HepG2 (cell line): ENCODE results near the gene TUBB. TPM values are rescaled to one million over a fixed set of nuclear protein-coding genes. Genes with fewer than 3 reads are reported as not detected.

Experiments used
- BRD4 ChIP-seq: sonication (generic); formaldehyde crosslinking; IDR thresholded peaks from 2 replicates; pipeline ENCODE4 v1.4.0; 2020; ENCODE audit warnings: missing genetic modification reagents
- MEF2D ChIP-seq: sonication (generic); formaldehyde crosslinking; IDR thresholded peaks from 2 replicates; pipeline ENCODE4 v1.5.1; 2020; ENCODE audit warnings: mild to moderate bottlenecking, missing genetic modification reagents
- PATZ1 ChIP-seq: sonication (generic); formaldehyde crosslinking; IDR thresholded peaks from 2 replicates; pipeline ENCODE4 v1.4.0; 2020; ENCODE audit warnings: missing genetic modification reagents
- SOX6 ChIP-seq, 2 experiments: fragments of 450-650 bp in 1 of 2; sonication (generic) in 1 of 2; formaldehyde crosslinking in 1 of 2; IDR thresholded peaks; 2 replicates each; pipeline versions ENCODE4 v1.4.0 to v1.6.1; 2017 to 2020; ENCODE audit warnings: antibody characterized with exemption in 1 of 2, mild to moderate bottlenecking in 1 of 2, missing genetic modification reagents in 1 of 2
- TGIF2 ChIP-seq: IDR thresholded peaks from 2 replicates; pipeline ENCODE4 v1.6.1; 2016; ENCODE audit warnings: control low read depth, missing compliant biosample characterization
- TMF1 ChIP-seq: sonication (generic); formaldehyde crosslinking; IDR thresholded peaks from 2 replicates; pipeline ENCODE4 v1.8.1; 2022; ENCODE audit warnings: low read depth, missing genetic modification reagents
- XRCC5 ChIP-seq: fragments of 200-400 bp; formaldehyde crosslinking; optimal IDR thresholded peaks from 2 replicates; pipeline ENCODE3; 2017; ENCODE audit warnings: mild to moderate bottlenecking, low read length
- ZBTB8A ChIP-seq: sonication (generic); formaldehyde crosslinking; IDR thresholded peaks from 2 replicates; pipeline ENCODE4 v1.4.0; 2020; ENCODE audit warnings: mild to moderate bottlenecking, low read depth, missing genetic modification reagents, borderline replicate concordance
- ZNF446 ChIP-seq: sonication (generic); formaldehyde crosslinking; IDR thresholded peaks from 2 replicates; pipeline ENCODE4 v1.5.0; 2020; ENCODE audit warnings: mild to moderate bottlenecking, missing genetic modification reagents
- ZNF704 ChIP-seq: sonication (generic); formaldehyde crosslinking; IDR thresholded peaks from 2 replicates; pipeline ENCODE4 v1.8.1; 2023; ENCODE audit warnings: mild to moderate bottlenecking, inconsistent platforms, moderate library complexity, missing genetic modification reagents, borderline replicate concordance
- ZNF776 ChIP-seq: sonication (generic); formaldehyde crosslinking; IDR thresholded peaks from 2 replicates; pipeline ENCODE4 v1.4.0; 2020; ENCODE audit warnings: mild to moderate bottlenecking, missing genetic modification reagents
- polyA plus RNA-seq, 8 experiments: library from polyadenylated mRNA; depleted of rRNA in 3 of 8; stranded (reverse) in 7 of 8; unstranded in 1 of 8; fragments of >200 nt; fragmentation: Illumina TruSeq in 4 of 8; extraction: Trizol in 4 of 8; gene quantifications; 2 replicates each; pipeline versions ENCODE4 v1.2.1 to v1.2.3, GENCODE V29; 2011 to 2016; ENCODE audit warnings: low read depth in 4 of 8, missing spikeins in 1 of 8, mixed read lengths in 1 of 8; ENCODE audit not compliant: insufficient read depth in 1 of 8
- total RNA-seq, 5 experiments: library from RNA; depleted of rRNA; stranded (reverse); fragments of >200 nt; fragmentation: Illumina TruSeq; extraction: Trizol; gene quantifications; 2 replicates each; pipeline ENCODE4 v1.2.3, GENCODE V29; 2016; ENCODE audit warnings: low read depth in 1 of 5
- TF ChIP-seq, protein P1 (sequence below): conservative IDR thresholded peaks from 2 replicates; pipeline ENCODE4 v1.6.1; 2018; ENCODE audit warnings: missing genetic modification reagents
- TF ChIP-seq, protein P2 (sequence below): sonication (generic); formaldehyde crosslinking; IDR thresholded peaks from 2 replicates; pipeline ENCODE4 v1.8.0; 2022; ENCODE audit warnings: missing genetic modification reagents, mild to moderate bottlenecking, borderline replicate concordance
- TF ChIP-seq, protein P3 (sequence below): sonication (generic); formaldehyde crosslinking; IDR thresholded peaks from 2 replicates; pipeline ENCODE4 v1.5.1; 2020; ENCODE audit warnings: missing genetic modification reagents, mild to moderate bottlenecking, borderline replicate concordance
- TF ChIP-seq, protein P4 (sequence below): sonication (generic); formaldehyde crosslinking; IDR thresholded peaks from 2 replicates; pipeline ENCODE4; 2020; ENCODE audit warnings: missing genetic modification reagents, mild to moderate bottlenecking, borderline replicate concordance

Gene TUBB
- total and polyA plus RNA-seq, 2 of the 13 experiments (the other 11 are each of a cell fraction or from before 2014, with no cell fraction given), result 911 to 1,163 TPM

GRCh38 chr6:30742316-30743098, 22.4 kb downstream of the TUBB start, which contains the start of gene FLOT1 (continued):
- peak; percentile 97 for TF ChIP-seq PATZ1 (CRISPR knock-in tag)
- TF ChIP-seq, protein P1, sequence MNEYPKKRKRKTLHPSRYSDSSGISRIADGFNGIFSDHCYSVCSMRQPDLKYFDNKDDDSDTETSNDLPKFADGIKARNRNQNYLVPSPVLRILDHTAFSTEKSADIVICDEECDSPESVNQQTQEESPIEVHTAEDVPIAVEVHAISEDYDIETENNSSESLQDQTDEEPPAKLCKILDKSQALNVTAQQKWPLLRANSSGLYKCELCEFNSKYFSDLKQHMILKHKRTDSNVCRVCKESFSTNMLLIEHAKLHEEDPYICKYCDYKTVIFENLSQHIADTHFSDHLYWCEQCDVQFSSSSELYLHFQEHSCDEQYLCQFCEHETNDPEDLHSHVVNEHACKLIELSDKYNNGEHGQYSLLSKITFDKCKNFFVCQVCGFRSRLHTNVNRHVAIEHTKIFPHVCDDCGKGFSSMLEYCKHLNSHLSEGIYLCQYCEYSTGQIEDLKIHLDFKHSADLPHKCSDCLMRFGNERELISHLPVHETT (CRISPR knock-in tag), result peak; percentile 47; the same call in 1 of the 2 replicates
- 0 out of 2 replicates have a peak, but pooled peaks have one; percentile 59 for TF ChIP-seq ZNF704 (CRISPR knock-in tag)
- TF ChIP-seq ZBTB8A (CRISPR knock-in tag), result peak; percentile 77
- peak; percentile 95 for TF ChIP-seq ZNF446 (CRISPR knock-in tag)
- TF ChIP-seq, protein P2, sequence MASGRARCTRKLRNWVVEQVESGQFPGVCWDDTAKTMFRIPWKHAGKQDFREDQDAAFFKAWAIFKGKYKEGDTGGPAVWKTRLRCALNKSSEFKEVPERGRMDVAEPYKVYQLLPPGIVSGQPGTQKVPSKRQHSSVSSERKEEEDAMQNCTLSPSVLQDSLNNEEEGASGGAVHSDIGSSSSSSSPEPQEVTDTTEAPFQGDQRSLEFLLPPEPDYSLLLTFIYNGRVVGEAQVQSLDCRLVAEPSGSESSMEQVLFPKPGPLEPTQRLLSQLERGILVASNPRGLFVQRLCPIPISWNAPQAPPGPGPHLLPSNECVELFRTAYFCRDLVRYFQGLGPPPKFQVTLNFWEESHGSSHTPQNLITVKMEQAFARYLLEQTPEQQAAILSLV (CRISPR knock-in tag), result peak; percentile 79
- peak; percentile 75 for TF ChIP-seq MEF2D
- peak; percentile 85 for TF ChIP-seq TGIF2 (CRISPR knock-in tag)
- TF ChIP-seq, protein P3, sequence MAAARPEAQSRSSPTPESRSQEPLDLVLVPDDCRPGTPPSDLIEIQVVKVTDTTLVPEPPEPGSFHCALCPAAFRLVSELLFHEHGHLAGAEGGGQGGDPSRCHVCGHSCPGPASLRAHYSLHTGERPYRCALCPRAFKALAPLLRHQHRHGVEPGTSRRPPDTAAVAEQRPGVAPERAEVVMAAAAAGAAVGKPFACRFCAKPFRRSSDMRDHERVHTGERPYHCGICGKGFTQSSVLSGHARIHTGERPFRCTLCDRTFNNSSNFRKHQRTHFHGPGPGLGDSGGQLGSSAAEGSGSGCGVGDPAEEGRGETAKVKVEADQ (CRISPR knock-in tag), result peak; percentile 96
- TF ChIP-seq SOX6 (IDR thresholded peaks at IDR 0.05), result no peak
- peak; percentile 92 for TF ChIP-seq SOX6 (CRISPR knock-in tag; IDR thresholded peaks at IDR 0.05)
- peak; percentile 68 for TF ChIP-seq XRCC5
- TF ChIP-seq ZNF776, result peak; percentile 81; the same call in 1 of the 2 replicates
- TF ChIP-seq, protein P4, sequence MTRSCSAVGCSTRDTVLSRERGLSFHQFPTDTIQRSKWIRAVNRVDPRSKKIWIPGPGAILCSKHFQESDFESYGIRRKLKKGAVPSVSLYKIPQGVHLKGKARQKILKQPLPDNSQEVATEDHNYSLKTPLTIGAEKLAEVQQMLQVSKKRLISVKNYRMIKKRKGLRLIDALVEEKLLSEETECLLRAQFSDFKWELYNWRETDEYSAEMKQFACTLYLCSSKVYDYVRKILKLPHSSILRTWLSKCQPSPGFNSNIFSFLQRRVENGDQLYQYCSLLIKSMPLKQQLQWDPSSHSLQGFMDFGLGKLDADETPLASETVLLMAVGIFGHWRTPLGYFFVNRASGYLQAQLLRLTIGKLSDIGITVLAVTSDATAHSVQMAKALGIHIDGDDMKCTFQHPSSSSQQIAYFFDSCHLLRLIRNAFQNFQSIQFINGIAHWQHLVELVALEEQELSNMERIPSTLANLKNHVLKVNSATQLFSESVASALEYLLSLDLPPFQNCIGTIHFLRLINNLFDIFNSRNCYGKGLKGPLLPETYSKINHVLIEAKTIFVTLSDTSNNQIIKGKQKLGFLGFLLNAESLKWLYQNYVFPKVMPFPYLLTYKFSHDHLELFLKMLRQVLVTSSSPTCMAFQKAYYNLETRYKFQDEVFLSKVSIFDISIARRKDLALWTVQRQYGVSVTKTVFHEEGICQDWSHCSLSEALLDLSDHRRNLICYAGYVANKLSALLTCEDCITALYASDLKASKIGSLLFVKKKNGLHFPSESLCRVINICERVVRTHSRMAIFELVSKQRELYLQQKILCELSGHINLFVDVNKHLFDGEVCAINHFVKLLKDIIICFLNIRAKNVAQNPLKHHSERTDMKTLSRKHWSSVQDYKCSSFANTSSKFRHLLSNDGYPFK, result peak; percentile 80
- TF ChIP-seq BRD4 (CRISPR knock-in tag), result peak; percentile 38; the same call in 1 of the 2 replicates
- TF ChIP-seq TMF1, result peak; percentile 33; the same call in 1 of the 2 replicates
